Measurements from ENCODE around the gene XRRA1.

- TF ChIP-seq CTCF (IDR thresholded peaks at IDR 0.05) (no peak), POLR2A (IDR thresholded peaks at IDR 0.05) (no peak)
These were observed 126.7 kb downstream of the XRRA1 start for GRCh38 chr11:74822170-74822569.
